SK-N-MC (cell line): ENCODE data around the gene BICC1.

ENCODE experiments used
- DNase-seq: peaks from one replicate; pipeline ENCODE4 v3.0.0-alpha.2; 2011; ENCODE audit warnings: low read depth, low spot score
- H3K27ac ChIP-seq: fragments of 200-600 bp; sonication (generic); 2 replicates; pipeline ENCODE4 v1.5.1; 2016; ENCODE audit warnings: mixed run types
- H3K36me3 ChIP-seq: fragments of 200-600 bp; sonication (generic); 2 replicates; pipeline ENCODE4 v1.6.1; 2017; ENCODE audit warnings: antibody characterized with exemption, low read length, mixed read lengths; ENCODE audit not compliant: insufficient read depth
- H3K4me3 ChIP-seq: fragments of 200-600 bp; sonication (generic); 2 replicates; pipeline ENCODE4 v1.5.1; 2016
- H3K9ac ChIP-seq: fragments of 200-600 bp; sonication (generic); 2 replicates; pipeline ENCODE4 v1.8.0; 2017; ENCODE audit warnings: mixed run types, mixed read lengths; ENCODE audit not compliant: insufficient read length
- H3K9me3 ChIP-seq: fragments of 200-600 bp; sonication (generic); 2 replicates; pipeline ENCODE4 v1.6.1; 2017; ENCODE audit warnings: low read depth, mild to moderate bottlenecking, antibody characterized with exemption, low read length, moderate library complexity, mixed read lengths
- EZH2 ChIP-seq: fragments of 200-600 bp; sonication (generic); IDR thresholded peaks from one replicate; pipeline ENCODE4 v1.6.1; 2017; ENCODE audit warnings: antibody characterized with exemption
- FOXP2 ChIP-seq: optimal IDR thresholded peaks from 2 replicates; pipeline ENCODE3; 2011; ENCODE audit warnings: mild to moderate bottlenecking, moderate library complexity; ENCODE audit not compliant: insufficient read depth; ENCODE audit errors: extremely low read length, control extremely low read depth
- POLR2AphosphoS5 ChIP-seq: IDR thresholded peaks from 2 replicates; pipeline ENCODE4 v1.6.1; 2012; ENCODE audit warnings: mild to moderate bottlenecking, low read depth, low read length, borderline replicate concordance

Gene BICC1

DNA sequence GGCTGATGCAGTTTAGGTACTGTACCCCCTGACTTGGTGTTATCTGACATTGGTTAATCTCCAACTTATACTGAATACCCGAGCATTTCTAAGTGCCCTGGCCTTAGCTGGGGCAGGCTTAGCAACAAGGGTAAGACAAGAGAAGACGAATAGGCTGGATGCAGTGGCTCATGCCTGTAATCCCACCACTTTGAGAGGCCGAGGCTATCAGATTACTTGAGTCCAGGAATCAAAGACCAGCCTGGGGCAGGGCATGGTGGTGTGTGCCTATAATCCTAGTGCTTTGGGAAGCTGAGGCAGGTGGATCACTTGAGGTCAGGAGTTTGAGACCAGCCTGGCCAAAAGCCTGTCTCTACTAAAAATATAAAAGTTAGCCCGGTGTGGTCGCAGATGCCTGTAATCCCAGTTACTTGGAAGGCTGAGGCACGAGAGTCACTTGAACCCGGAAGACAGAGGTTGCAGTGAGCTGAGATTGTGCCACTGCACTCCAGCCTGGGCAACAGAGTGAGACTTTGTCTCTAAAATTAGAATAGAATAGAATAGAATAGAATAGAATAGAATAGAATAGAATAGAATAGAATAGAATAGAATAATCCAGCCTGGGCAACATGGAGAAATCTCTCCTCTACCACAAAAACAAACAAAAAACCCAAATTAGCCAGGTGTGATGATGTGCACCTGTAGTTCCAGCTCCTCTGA lies 108.9 kb downstream of the BICC1 start:
- H3K36me3 ChIP-seq: no peaks in the 10 kb centered on the region
- H3K4me3 ChIP-seq: no peak overlapping the region
- no peak for DNase-seq
- no peak overlapping the region for H3K9ac ChIP-seq
- H3K27ac ChIP-seq: no peak overlapping the region
- no peaks in the 10 kb centered on the region for H3K9me3 ChIP-seq
- no peak for TF ChIP-seq FOXP2
- no peak for TF ChIP-seq EZH2
- TF ChIP-seq POLR2AphosphoS5: no peak

DNA sequence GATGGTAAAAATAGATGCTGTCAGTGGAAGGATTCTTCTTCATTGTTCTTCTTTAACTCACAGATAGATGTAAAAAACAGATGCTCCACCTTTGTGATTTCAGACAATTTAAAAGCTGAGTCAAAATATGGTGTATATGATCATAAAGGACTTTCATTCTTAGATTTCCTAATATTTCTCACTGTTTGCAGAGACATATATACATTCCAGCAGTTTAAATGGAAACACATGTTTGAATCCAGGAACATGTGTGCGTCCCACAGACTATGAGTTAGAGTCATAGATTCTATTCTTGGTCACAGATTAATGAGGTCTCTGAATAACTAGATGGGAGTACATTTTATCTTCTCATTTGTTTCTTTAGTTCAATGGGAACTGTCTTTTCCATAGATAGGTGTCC lies 109.6 kb downstream of the BICC1 start:
- Histone ChIP-seq H3K9me3 (no peaks in the 10 kb centered on the region), H3K27ac (no peak overlapping the region), H3K4me3 (no peak overlapping the region), H3K36me3 (no peaks in the 10 kb centered on the region), H3K9ac (no peak overlapping the region)
- DNase-seq: no peak
- TF ChIP-seq FOXP2 (no peak), POLR2AphosphoS5 (no peak)

DNA sequence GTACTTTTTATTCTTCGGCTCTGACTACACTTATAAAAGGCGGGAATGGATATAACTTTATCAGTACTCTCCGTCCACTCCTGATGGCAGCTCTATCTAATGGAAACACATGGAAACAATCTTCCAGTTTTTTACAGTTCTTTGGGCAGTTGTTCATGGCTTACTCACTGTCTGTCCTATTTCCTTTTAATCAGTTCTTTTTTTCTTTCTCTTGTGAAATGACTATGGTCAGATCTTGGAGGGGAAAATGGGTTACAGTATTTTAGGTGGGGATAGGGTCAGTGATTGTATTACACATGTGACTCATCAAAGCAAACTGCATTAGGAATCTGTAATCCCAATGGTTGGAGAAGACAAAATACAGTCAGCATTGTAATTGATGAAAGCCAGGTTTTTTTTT lies 112.4 kb downstream of the BICC1 start:
- no peak for DNase-seq
- Histone ChIP-seq H3K36me3 (no peaks in the 10 kb centered on the region), H3K9me3 (no peaks in the 10 kb centered on the region), H3K4me3 (no peak overlapping the region), H3K27ac (no peak overlapping the region), H3K9ac (no peak overlapping the region)
- TF ChIP-seq POLR2AphosphoS5 (no peak), EZH2 (no peak), FOXP2 (no peak)

DNA sequence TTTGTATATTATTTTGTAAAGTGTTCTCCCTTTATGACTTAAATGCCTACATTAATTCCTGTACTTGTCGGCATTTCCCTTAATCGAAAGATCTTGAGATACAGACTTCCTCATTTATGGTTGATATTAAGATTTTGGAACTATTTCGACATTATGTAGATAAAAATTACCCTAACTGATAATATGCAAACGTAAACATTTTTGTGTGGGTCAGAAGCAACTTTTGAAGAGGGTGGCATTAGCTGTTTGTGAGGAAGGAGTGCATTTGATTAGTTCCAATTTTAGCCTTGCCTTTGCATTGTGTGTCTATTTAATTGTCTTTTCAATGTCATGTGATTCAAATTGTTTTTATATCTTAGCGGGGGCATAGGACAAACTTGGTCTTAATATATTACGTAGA lies 114.7 kb downstream of the BICC1 start:
- H3K9ac ChIP-seq: no peak overlapping the region
- no peak overlapping the region for H3K4me3 ChIP-seq
- H3K36me3 ChIP-seq: no peaks in the 10 kb centered on the region
- H3K27ac ChIP-seq: no peak overlapping the region
- DNase-seq: no peak
- no peak for TF ChIP-seq FOXP2
- no peak for TF ChIP-seq EZH2
- H3K9me3 ChIP-seq: no peaks in the 10 kb centered on the region

DNA sequence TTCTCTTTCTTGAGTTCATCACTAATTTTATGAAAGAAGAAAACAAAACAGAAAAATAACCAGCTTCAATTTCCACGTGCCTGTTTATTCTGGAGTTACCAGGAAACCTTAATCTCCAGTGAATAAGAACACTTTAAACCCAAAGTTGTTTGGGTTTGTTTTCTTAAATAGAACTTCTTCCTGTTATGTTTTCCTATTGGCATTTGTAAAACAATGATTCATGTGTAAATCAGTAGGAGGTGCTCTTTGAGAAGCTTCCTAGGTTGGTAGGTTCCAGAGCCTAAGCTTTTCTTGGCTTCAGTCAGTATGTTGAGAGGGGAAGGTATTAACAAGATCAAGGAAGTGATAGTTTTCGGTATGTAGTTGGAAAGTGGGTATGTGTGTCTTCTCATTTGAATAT lies 119.0 kb downstream of the BICC1 start:
- no peak for DNase-seq
- Histone ChIP-seq H3K36me3 (no peaks in the 10 kb centered on the region), H3K9me3 (no peaks in the 10 kb centered on the region), H3K27ac (no peak overlapping the region), H3K9ac (no peak overlapping the region), H3K4me3 (no peak overlapping the region)
- TF ChIP-seq POLR2AphosphoS5 (no peak), FOXP2 (no peak), EZH2 (no peak)

DNA sequence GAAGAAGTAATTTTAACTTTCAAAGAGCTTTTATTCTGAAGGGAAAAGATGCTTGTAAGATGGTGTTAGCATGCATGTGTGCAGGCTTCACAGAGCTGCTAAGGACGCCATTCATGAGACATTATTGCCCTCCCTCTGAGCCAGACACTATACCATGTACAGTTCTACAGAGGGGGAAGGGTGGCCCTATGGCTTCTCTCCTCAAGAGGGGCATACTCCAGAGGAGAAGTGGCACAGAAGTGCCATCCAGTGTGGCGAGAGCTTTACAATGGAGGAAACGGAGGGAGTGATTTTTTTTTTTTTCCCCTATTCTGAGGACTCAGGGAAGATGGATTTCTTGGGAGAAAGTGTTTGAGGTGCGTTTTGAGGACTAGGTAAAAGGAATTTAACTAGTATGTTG lies 119.5 kb downstream of the BICC1 start:
- Histone ChIP-seq H3K36me3 (no peaks in the 10 kb centered on the region), H3K4me3 (no peak overlapping the region), H3K27ac (no peak overlapping the region), H3K9ac (no peak overlapping the region), H3K9me3 (no peaks in the 10 kb centered on the region)
- DNase-seq: no peak
- TF ChIP-seq EZH2 (no peak), FOXP2 (no peak), POLR2AphosphoS5 (no peak)

DNA sequence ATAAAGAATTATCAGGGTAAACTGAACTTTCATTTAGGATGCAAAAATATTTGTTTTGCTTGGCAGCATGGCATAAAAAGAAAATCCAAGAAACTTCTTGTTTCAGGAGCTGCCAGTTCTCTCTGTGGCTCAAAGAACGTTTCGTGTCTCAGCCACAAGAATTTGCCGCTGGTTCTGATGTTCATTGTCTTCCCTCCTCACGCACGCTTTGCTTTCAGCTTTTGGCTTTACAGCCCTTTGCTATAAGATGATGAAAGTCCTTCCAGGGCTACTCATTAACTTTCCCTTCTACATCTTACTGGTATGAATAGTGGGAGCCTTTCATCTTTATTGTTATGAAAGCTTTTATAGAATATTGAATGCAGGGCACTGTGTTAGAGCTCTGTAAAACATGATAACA lies 124.7 kb downstream of the BICC1 start:
- DNase-seq: no peak
- Histone ChIP-seq H3K27ac (no peak overlapping the region), H3K9me3 (no peaks in the 10 kb centered on the region), H3K9ac (no peak overlapping the region), H3K4me3 (no peak overlapping the region), H3K36me3 (no peaks in the 10 kb centered on the region)
- TF ChIP-seq POLR2AphosphoS5 (no peak), EZH2 (no peak), FOXP2 (no peak)

DNA sequence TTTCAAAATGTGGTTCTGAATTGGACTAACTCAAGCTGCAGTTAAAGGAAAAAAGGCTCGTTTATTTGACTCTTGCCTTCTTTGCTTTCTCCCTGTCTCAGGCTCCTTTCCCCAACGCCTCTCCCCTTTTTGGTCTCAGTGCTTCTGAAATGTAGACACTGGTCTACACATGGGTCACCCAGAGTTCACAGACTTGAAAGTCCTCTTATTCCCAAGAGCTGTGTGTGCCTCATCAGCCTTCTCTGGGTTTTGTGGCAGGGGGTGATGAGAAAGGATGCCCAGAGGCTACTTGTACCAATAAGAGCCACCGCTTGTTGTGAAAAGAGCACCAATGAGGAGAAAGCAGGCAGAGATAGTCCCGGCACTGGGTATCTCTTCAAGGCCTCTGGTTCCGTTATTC lies 125.7 kb downstream of the BICC1 start:
- no peaks in the 10 kb centered on the region for H3K9me3 ChIP-seq

DNA sequence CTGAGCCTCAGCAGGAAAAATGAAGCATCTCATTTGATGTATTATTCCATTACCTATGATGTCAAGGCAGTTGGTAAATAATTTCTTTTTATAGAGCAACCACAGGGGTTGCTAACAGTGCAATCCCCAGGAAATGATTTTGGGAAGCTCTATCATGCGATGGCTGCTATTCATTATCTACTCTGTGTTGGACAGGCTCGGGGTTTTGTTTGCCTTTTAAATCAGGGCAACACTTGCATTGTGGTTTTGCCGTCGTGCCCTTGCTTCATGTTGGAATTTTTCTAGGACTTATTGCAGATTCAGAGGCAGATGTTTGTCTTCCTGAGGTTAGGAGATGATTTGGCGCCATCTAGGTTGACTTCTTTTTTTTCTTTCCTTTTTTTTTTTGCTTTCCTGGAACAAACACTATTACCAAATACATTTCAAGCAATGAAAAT lies 128.4 kb downstream of the BICC1 start:
- DNase-seq: no peak
- H3K36me3 ChIP-seq: no peaks in the 10 kb centered on the region
- no peak overlapping the region for H3K27ac ChIP-seq
- H3K9ac ChIP-seq: no peak overlapping the region
- H3K9me3 ChIP-seq: no peaks in the 10 kb centered on the region
- no peak overlapping the region for H3K4me3 ChIP-seq
- TF ChIP-seq POLR2AphosphoS5: no peak
- TF ChIP-seq FOXP2: no peak
- no peak for TF ChIP-seq EZH2

More for the DNA sequence above, 125.7 kb downstream of the BICC1 start:
- no peak overlapping the region for H3K27ac ChIP-seq
- TF ChIP-seq POLR2AphosphoS5 (no peak), EZH2 (no peak), FOXP2 (no peak)
- H3K4me3 ChIP-seq: no peak overlapping the region
- no peak for DNase-seq
- H3K36me3 ChIP-seq: no peaks in the 10 kb centered on the region
- H3K9ac ChIP-seq: no peak overlapping the region
